Activated naive CD4-positive, alpha-beta T cell treated with anti-CD3 and anti-CD28 coated beads, Interleukin-2, amount 50 U/mL, for 24 hours (primary cell): ENCODE results near the gene STX11.

Source experiments
- H3K27ac Mint-ChIP-seq: one replicate; pipeline ENCODE4 v1.8.0; 2021; ENCODE audit warnings: mild to moderate bottlenecking, mixed read lengths
- H3K27me3 Mint-ChIP-seq: one replicate; pipeline ENCODE4 v1.8.0; 2021; ENCODE audit warnings: mixed read lengths
- H3K36me3 Mint-ChIP-seq: one replicate; pipeline ENCODE4 v1.8.0; 2021; ENCODE audit warnings: mixed read lengths
- H3K4me1 Mint-ChIP-seq: one replicate; pipeline ENCODE4 v1.8.0; 2021; ENCODE audit warnings: mixed read lengths
- H3K4me3 Mint-ChIP-seq: one replicate; pipeline ENCODE4 v1.8.0; 2021; ENCODE audit warnings: mild to moderate bottlenecking, mixed read lengths
- H3K9me3 Mint-ChIP-seq: one replicate; pipeline ENCODE4 v1.8.0; 2021; ENCODE audit warnings: mixed read lengths

STX11 gene

GRCh38 chr6:144234399-144234798, 84.1 kb downstream of the STX11 start:
- no peaks in the 10 kb centered on the region for H3K4me1 Mint-ChIP-seq
- H3K27me3 Mint-ChIP-seq: no peaks in the 10 kb centered on the region
- H3K27ac Mint-ChIP-seq: no peak overlapping the region
- no peak overlapping the region for H3K4me3 Mint-ChIP-seq
- H3K36me3 Mint-ChIP-seq: no peaks in the 10 kb centered on the region
- H3K9me3 Mint-ChIP-seq: no peaks in the 10 kb centered on the region

- H3K4me1 Mint-ChIP-seq: no peaks in the 10 kb centered on the region
- H3K27me3 Mint-ChIP-seq: no peaks in the 10 kb centered on the region
- H3K4me3 Mint-ChIP-seq: no peak overlapping the region
- H3K36me3 Mint-ChIP-seq: no peaks in the 10 kb centered on the region
- no peaks in the 10 kb centered on the region for H3K9me3 Mint-ChIP-seq
- no peak overlapping the region for H3K27ac Mint-ChIP-seq
Observed at GRCh38 chr6:144234935-144235334, 84.6 kb downstream of the STX11 start.
